Measurements from ENCODE around the gene ACYP2.

The ACYP2 gene

GRCh38 chr2:54103454-54104314, 11.7 kb upstream of the ACYP2 start:
- TF ChIP-seq, protein P1, sequence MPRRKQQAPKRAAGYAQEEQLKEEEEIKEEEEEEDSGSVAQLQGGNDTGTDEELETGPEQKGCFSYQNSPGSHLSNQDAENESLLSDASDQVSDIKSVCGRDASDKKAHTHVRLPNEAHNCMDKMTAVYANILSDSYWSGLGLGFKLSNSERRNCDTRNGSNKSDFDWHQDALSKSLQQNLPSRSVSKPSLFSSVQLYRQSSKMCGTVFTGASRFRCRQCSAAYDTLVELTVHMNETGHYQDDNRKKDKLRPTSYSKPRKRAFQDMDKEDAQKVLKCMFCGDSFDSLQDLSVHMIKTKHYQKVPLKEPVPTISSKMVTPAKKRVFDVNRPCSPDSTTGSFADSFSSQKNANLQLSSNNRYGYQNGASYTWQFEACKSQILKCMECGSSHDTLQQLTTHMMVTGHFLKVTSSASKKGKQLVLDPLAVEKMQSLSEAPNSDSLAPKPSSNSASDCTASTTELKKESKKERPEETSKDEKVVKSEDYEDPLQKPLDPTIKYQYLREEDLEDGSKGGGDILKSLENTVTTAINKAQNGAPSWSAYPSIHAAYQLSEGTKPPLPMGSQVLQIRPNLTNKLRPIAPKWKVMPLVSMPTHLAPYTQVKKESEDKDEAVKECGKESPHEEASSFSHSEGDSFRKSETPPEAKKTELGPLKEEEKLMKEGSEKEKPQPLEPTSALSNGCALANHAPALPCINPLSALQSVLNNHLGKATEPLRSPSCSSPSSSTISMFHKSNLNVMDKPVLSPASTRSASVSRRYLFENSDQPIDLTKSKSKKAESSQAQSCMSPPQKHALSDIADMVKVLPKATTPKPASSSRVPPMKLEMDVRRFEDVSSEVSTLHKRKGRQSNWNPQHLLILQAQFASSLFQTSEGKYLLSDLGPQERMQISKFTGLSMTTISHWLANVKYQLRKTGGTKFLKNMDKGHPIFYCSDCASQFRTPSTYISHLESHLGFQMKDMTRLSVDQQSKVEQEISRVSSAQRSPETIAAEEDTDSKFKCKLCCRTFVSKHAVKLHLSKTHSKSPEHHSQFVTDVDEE (CRISPR knock-in tag; IDR thresholded peaks at IDR 0.05): peak; percentile 73; the same call in 1 of the 2 replicates
- TF ChIP-seq, protein P2, sequence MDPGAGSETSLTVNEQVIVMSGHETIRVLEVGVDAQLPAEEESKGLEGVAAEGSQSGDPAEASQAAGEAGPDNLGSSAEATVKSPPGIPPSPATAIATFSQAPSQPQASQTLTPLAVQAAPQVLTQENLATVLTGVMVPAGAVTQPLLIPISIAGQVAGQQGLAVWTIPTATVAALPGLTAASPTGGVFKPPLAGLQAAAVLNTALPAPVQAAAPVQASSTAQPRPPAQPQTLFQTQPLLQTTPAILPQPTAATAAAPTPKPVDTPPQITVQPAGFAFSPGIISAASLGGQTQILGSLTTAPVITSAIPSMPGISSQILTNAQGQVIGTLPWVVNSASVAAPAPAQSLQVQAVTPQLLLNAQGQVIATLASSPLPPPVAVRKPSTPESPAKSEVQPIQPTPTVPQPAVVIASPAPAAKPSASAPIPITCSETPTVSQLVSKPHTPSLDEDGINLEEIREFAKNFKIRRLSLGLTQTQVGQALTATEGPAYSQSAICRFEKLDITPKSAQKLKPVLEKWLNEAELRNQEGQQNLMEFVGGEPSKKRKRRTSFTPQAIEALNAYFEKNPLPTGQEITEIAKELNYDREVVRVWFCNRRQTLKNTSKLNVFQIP (CRISPR knock-in tag; IDR thresholded peaks at IDR 0.05; ENCODE audit: borderline replicate concordance, low read depth): no peak
- TF ChIP-seq TCF4 (CRISPR knock-in tag; IDR thresholded peaks at IDR 0.05; ENCODE audit: borderline replicate concordance) (peak; percentile 64; the same call in 1 of the 2 replicates), CSDC2 (CRISPR knock-in tag; IDR thresholded peaks at IDR 0.05) (no peak), ZFP30 (CRISPR knock-in tag; IDR thresholded peaks at IDR 0.05) (no peak)
- peak; percentile 88 for ATAC-seq

DNA sequence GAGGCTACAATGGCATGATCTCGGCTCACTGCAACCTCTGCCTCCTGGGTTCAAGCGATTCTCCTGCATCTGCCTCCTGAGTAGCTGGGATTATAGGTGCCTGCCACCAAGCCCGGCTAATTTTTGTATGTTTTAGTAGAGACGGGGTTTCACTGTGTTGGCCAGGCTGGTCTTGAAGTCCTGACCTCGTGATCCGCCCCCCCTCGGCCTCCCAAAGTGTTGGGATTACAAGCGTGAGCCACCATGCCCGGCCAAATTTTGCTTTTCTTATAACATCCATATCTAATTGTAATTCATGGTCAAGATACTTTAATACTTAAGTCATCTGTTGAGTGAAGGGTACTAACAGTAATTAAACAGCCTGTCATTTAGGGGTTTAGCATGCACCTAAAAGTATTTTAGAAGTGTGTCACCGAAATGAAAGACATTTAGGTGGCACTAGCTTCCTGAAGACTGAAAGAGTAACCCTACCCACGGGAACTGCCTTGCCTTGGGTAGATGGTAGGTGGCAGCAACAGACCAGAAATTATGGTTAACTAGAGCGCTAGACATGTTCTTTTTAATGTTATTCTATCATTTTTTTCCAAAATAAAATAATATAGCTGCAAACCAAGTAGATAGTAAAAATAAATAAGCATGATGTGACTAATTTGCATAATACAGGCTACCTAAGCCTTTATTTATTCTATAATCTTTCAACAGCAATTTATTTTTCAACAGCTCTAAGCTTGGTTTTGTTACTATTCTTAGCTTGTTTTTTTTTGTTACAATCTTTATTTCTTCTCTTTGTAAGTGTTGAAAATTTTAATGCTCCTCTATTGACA, 8.6 kb upstream of the ACYP2 start:
- peak; percentile 86 for ATAC-seq

GRCh38 chr2:54107455-54107764, 8.0 kb upstream of the ACYP2 start:
- TF ChIP-seq, protein P1 (CRISPR knock-in tag; IDR thresholded peaks at IDR 0.05): no peak
- TF ChIP-seq ZC3H10 (CRISPR knock-in tag; IDR thresholded peaks at IDR 0.05) (no peak), CSDC2 (CRISPR knock-in tag; IDR thresholded peaks at IDR 0.05) (no peak), ZNF70 (CRISPR knock-in tag; IDR thresholded peaks at IDR 0.05) (no peak), ZNF8 (CRISPR knock-in tag; IDR thresholded peaks at IDR 0.05) (no peak)
- no peak for ATAC-seq

More for the DNA sequence above, 8.6 kb upstream of the ACYP2 start:
- TF ChIP-seq ARNTL (CRISPR knock-in tag; IDR thresholded peaks at IDR 0.05; ENCODE audit: borderline replicate concordance, low read depth): no peak
- no peak for TF ChIP-seq TCF4 (CRISPR knock-in tag; IDR thresholded peaks at IDR 0.05; ENCODE audit: borderline replicate concordance)
- TF ChIP-seq ZFP3 (CRISPR knock-in tag; IDR thresholded peaks at IDR 0.05): no peak
- TF ChIP-seq GLIS3 (CRISPR knock-in tag; IDR thresholded peaks at IDR 0.05): no peak
- TF ChIP-seq CSRNP3 (CRISPR knock-in tag; IDR thresholded peaks at IDR 0.05): no peak
- TF ChIP-seq ZC3H10 (CRISPR knock-in tag; IDR thresholded peaks at IDR 0.05): no peak

DNA sequence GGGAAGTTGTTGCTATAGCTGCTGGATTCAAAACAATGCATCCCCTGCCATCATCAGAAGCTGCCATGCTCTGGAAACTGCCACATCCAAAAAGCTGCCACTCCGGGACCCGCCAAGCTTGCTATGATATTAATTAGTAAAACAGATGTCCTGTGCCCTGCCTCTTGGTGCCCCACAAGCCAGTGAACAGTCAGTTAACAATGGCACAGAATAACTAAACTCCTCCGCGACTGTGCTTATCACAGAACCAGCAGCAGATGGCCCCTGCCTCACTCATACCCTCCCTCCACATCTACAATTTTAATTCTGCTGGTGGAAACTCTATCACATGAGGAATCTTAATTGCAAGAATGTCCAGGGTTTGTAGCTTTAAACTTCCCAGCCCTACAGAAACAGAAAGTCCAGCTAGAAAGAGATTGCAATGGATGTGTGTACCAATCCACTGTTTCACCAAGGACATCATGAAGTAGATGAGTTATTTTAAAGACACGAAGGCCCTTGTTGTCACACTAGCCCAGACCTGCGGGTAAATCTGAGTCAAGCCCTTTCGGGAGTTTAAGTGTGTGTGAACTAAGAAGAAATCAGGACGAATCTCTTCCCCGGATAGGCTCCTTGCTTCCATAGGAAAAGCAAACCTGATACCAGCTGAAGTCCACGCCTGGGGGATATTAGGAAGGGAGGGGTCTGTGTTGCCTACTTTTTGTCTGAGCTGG, 7.4 kb upstream of the ACYP2 start:
- peak; percentile 56 for ATAC-seq
- TF ChIP-seq, protein P1 (CRISPR knock-in tag; IDR thresholded peaks at IDR 0.05): peak; percentile 78
- TF ChIP-seq CSRNP3 (CRISPR knock-in tag; IDR thresholded peaks at IDR 0.05): no peak
- peak; percentile 82 for TF ChIP-seq TCF4 (CRISPR knock-in tag; IDR thresholded peaks at IDR 0.05; ENCODE audit: borderline replicate concordance)
- TF ChIP-seq ZFP3 (CRISPR knock-in tag; IDR thresholded peaks at IDR 0.05): peak; percentile 55; the same call in 1 of the 2 replicates
- no peak for TF ChIP-seq CSDC2 (CRISPR knock-in tag; IDR thresholded peaks at IDR 0.05)
- TF ChIP-seq ZNF8 (CRISPR knock-in tag; IDR thresholded peaks at IDR 0.05): no peak
- TF ChIP-seq GLIS3 (CRISPR knock-in tag; IDR thresholded peaks at IDR 0.05): no peak
- no peak for TF ChIP-seq BACH2 (CRISPR knock-in tag; IDR thresholded peaks at IDR 0.05; ENCODE audit: borderline replicate concordance)
